SKM-1 (cell line): ENCODE data around the gene HOPX.
"Not testable (repeated sequence)": the region's sequence is repeated elsewhere in the genome, so short reads cannot be mapped to it uniquely, and the experiment has no call there.

ENCODE experiments used
- DNase-seq: peaks from one replicate; lab custom pipeline; 2025; ENCODE audit not compliant: unreplicated experiment; lab: John Stamatoyannopoulos, UW

The HOPX gene

GRCh38 chr4:56655627-56656345 is 25.3 kb downstream of the HOPX start:
- DNase-seq: no peak

GRCh38 chr4:56655209-56655626 is 25.9 kb downstream of the HOPX start:
- DNase-seq: no peak

GRCh38 chr4:56654238-56654632 is 26.9 kb downstream of the HOPX start:
- DNase-seq: no peak

GRCh38 chr4:56653461-56654237 is 27.4 kb downstream of the HOPX start:
- no peak for DNase-seq

GRCh38 chr4:56652196-56652595 is 28.9 kb downstream of the HOPX start:
- DNase-seq: no peak

GRCh38 chr4:56651056-56651350 is 30.1 kb downstream of the HOPX start:
- no peak for DNase-seq

GRCh38 chr4:56650262-56651055 is 30.6 kb downstream of the HOPX start:
- no peak for DNase-seq

- no peak for DNase-seq
These were observed 31.4 kb downstream of the HOPX start for GRCh38 chr4:56649445-56650261.

GRCh38 chr4:56648824-56649151 is 32.3 kb downstream of the HOPX start:
- DNase-seq: no peak

- peak; percentile 2 for DNase-seq
These were observed 32.9 kb downstream of the HOPX start for GRCh38 chr4:56648021-56648823.

GRCh38 chr4:56646341-56646740 is 34.8 kb downstream of the HOPX start:
- no peak for DNase-seq

- no peak for DNase-seq
These were observed 37.5 kb downstream of the HOPX start for GRCh38 chr4:56643596-56643995.

GRCh38 chr4:56641494-56642051 is 39.5 kb downstream of the HOPX start:
- no peak for DNase-seq

- no peak for DNase-seq
These were observed 40.2 kb downstream of the HOPX start for GRCh38 chr4:56640621-56641493.

- DNase-seq: no peak
These were observed 43.3 kb downstream of the HOPX start for GRCh38 chr4:56637791-56638190.

- DNase-seq: no peak
These were observed 43.9 kb downstream of the HOPX start for GRCh38 chr4:56637154-56637553.

GRCh38 chr4:56634954-56635353 is 46.1 kb downstream of the HOPX start:
- DNase-seq: not testable (repeated sequence)

- no peak for DNase-seq
These were observed 47.6 kb downstream of the HOPX start for GRCh38 chr4:56633486-56633885.
